Retinal pigment epithelial cell (primary cell): Measurements from ENCODE around the gene VAV2.

Experiments used
- DNase-seq: peaks from one replicate; pipeline ENCODE4 v3.0.0-alpha.2; 2010; ENCODE audit warnings: low read depth
- H3K4me3 ChIP-seq: 2 replicates; pipeline ENCODE4 v1.5.1; 2011; ENCODE audit warnings: mild to moderate bottlenecking, low read length, control low read depth, moderate library complexity
- TF ChIP-seq, protein P1 (sequence below): conservative IDR thresholded peaks from 2 replicates; pipeline ENCODE4 v1.5.1; 2011; ENCODE audit warnings: low read depth, low read length, control low read depth, inconsistent platforms

The VAV2 gene

DNA sequence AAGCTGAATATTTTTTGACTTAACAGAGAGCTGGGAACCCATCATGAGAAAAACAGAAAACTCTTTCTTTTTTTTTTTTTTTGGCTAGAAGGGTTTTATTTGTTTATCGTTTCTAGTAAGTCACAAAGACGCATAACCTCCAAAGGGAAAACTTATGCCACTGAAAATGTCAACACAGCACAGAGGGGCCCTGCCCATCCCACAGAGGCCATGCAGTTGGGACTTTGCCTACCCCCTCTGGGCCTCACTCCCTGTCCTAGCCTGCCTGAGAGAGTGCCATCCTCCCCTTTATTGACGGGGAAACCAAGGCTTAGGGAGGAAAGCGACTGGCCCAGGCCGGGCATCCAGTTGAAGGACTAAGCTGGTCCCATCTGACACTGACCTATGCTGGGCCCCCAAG, 74.7 kb downstream of the VAV2 start:
- no peak for DNase-seq
- TF ChIP-seq, protein P1, sequence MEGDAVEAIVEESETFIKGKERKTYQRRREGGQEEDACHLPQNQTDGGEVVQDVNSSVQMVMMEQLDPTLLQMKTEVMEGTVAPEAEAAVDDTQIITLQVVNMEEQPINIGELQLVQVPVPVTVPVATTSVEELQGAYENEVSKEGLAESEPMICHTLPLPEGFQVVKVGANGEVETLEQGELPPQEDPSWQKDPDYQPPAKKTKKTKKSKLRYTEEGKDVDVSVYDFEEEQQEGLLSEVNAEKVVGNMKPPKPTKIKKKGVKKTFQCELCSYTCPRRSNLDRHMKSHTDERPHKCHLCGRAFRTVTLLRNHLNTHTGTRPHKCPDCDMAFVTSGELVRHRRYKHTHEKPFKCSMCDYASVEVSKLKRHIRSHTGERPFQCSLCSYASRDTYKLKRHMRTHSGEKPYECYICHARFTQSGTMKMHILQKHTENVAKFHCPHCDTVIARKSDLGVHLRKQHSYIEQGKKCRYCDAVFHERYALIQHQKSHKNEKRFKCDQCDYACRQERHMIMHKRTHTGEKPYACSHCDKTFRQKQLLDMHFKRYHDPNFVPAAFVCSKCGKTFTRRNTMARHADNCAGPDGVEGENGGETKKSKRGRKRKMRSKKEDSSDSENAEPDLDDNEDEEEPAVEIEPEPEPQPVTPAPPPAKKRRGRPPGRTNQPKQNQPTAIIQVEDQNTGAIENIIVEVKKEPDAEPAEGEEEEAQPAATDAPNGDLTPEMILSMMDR, result no peak
- no peak overlapping the region for H3K4me3 ChIP-seq

DNA sequence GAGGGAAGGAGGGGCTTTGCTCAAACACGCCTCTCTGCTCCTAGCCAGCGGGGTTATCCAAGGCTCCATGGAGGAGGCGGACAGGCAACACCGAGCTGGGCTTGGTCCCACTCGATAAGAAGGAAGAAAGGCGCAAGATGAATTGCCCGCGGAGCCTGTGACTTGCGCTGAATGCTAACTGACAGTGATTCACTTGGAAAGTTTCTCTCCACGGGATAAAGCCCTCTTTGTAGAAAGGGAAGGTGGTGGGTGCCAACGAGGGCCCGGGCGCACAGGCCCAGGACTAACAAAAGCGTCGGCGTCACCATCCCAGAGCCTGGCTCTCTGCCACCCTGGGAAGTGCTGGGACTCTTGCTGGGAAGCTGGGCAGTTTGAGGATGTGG, 76.0 kb downstream of the VAV2 start:
- no peak overlapping the region for H3K4me3 ChIP-seq
- no peak for DNase-seq
- TF ChIP-seq, protein P1, result no peak

DNA sequence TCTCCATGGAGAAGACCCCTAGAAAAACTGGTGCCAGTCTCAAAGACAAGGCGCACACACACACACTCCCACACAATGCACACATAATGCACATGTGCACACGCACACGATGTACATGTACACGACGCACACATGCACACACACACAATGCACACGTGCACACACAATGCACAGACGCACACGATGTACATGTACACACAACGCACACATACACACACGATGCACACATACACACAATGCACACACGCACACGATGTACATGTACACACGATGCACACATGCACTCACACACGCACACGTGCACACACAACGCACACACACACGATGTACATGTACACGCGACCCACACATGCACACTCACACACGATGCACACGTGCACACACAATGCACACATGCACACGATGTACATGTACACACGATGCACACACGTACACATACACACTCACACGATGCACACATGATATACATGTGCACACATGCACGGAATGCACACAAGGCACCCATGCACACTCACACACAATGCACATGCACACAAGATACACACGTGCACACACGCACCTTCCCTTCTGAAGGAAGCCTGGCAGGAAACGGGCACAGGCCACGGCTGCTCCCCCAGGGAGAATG, 76.5 kb downstream of the VAV2 start:
- TF ChIP-seq, protein P1, result no peak
- H3K4me3 ChIP-seq, result no peak overlapping the region
- no peak for DNase-seq

DNA sequence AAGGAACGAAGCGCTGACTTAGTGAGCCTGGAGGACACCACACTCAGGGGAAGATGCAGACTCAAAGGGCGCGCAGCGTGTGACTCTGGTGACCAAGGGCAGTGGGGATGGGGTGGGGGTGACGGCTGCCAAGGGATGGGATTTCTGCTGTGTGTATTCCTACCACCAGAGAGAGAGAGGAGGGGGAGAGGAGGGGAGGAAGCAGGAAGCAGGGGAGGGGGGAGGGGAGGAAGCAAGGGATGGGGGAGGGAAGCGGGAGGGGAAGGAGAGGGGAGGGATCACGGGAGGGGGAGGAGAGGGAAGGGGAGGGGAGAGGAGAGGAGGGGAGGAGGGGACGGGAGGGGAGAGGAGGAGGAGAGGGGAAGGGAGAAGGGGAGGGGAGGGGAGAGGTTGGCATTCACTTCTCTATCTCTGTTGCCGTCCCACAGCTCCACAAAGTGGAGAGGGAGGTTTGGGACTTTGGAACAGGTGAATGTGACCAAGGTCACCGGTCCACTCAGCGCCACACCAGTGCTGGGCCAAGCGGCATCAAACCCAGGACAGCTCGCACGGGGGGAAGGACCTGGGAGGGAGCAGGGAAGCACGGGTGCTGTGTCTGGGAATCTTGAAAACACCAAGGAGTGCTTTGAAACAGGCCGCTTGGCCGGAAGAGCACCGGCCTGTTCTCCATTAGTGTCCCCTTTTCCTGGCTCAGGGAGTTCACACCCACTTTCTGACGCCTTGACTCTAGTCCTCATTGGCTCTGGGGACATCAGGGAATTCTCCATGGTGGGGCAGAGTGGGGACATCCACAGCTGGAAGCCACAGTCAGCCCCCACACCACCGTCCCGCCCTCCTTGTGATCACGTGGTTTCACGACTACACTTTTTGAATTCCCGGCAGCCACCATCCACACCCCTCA, 77.4 kb downstream of the VAV2 start:
- TF ChIP-seq, protein P1, result no peak
- DNase-seq, result no peak
- H3K4me3 ChIP-seq, result no peak overlapping the region

DNA sequence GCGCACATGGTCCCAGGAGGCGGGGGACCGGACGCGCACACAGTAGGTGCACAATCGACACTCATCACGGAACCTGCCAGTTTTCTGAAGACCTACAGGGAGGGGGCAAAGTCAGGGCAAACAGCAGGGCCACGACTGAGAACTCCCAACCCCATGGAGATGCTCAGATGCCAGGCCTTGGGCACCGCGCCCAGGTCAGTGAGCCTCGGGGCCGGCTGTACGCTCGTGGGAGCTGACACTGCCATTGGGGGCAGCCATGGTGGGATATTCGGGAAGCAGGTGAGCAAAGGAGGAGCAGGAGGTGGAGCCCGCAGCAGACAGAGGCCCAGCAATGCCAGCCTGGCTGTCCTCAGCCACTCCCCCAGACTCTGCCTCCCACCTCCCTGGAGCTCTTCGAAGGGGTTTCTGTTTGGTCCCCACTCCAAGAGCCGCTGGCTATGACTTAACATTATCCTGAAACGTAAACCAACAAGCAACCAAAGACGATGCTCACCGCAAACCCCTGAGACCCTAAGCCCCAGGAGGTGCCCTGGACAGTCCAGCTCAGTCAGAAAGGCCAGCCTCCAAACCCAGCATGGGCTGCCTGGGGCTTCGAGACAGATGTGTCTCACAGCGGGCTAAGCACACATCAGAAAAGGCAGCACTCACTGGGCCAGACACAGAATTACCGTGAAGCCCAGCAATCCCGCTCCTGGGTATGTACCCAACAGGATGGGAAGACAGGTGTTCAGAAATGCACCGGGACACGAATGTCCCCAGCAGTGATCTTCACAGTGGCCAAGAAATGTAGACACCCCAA, 78.4 kb downstream of the VAV2 start:
- TF ChIP-seq, protein P1, result no peak
- no peak overlapping the region for H3K4me3 ChIP-seq
- DNase-seq, result no peak

DNA sequence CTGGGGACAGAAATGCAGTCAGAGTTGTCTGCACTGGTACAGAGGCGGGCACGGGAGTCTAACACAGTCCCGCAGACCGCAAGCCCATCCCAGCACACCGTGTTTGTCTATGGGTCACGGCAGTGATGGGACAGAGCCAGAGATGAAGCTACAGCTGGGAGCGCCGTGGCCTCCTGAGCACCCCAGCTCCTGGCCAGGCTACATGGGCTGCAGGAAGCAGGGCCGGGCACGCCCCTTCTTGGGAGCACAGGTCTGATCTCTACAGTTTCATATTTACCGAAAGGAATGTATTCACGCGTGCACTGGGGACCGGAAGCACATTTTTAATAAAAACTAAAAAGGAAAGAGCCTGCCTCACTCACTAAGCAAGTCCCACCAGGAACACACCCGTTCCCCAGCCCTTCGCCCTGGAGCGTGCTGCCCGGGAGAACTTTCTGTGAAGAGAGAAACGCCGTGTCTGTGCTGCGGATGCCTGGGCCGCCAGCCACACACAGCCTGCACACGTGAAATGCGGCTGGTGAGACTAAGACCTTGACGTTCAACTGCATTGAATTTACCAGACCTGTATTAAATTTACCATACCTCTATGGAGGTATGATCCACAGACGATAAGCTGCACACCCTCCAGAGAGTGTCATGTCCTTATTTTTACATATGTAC, 81.1 kb downstream of the VAV2 start:
- no peak overlapping the region for H3K4me3 ChIP-seq
- TF ChIP-seq, protein P1, result no peak
- no peak for DNase-seq
